Measurements from ENCODE around the gene ARHGEF10L.

ARHGEF10L gene

DNA sequence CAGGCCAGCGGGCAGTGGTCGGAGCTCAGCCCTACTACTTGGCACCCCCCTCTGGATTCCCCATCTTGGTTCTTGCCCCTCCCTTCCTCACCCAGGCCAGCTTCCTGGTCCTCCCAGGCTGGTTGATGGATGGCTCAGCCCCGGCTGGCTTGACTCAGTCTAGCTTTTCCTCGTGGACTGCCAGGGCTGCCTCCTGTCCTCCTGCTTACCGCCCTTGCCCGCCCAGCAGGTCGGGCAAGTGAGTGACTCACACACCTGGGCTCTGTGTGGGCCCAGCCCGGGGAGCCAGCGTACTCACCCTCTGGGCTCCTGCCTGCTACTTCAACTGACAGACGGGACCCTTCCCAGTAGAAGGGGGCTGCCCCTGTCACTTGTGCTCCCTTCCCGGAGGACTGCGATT, 19.5 kb upstream of the ARHGEF10L start:
- TF ChIP-seq, protein P1, sequence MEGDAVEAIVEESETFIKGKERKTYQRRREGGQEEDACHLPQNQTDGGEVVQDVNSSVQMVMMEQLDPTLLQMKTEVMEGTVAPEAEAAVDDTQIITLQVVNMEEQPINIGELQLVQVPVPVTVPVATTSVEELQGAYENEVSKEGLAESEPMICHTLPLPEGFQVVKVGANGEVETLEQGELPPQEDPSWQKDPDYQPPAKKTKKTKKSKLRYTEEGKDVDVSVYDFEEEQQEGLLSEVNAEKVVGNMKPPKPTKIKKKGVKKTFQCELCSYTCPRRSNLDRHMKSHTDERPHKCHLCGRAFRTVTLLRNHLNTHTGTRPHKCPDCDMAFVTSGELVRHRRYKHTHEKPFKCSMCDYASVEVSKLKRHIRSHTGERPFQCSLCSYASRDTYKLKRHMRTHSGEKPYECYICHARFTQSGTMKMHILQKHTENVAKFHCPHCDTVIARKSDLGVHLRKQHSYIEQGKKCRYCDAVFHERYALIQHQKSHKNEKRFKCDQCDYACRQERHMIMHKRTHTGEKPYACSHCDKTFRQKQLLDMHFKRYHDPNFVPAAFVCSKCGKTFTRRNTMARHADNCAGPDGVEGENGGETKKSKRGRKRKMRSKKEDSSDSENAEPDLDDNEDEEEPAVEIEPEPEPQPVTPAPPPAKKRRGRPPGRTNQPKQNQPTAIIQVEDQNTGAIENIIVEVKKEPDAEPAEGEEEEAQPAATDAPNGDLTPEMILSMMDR (IDR thresholded peaks at IDR 0.05) = no peak
- Histone ChIP-seq H3K27me3 (peaks cover 74% of the 10 kb centered on the region), H3K36me3 (no peaks in the 10 kb centered on the region), H3K4me1 (ENCODE audit: control insufficient read depth in 1 of 2, insufficient read depth in 1 of 2, low read depth in 1 of 2, low read length in 1 of 2) (no peaks in the 10 kb centered on the region), H3K27ac (no peak overlapping the region), H3K9me3 (no peaks in the 10 kb centered on the region), H3K4me3 (ENCODE audit: low read depth in 1 of 2, low read length in 1 of 2) (no peak overlapping the region)

DNA sequence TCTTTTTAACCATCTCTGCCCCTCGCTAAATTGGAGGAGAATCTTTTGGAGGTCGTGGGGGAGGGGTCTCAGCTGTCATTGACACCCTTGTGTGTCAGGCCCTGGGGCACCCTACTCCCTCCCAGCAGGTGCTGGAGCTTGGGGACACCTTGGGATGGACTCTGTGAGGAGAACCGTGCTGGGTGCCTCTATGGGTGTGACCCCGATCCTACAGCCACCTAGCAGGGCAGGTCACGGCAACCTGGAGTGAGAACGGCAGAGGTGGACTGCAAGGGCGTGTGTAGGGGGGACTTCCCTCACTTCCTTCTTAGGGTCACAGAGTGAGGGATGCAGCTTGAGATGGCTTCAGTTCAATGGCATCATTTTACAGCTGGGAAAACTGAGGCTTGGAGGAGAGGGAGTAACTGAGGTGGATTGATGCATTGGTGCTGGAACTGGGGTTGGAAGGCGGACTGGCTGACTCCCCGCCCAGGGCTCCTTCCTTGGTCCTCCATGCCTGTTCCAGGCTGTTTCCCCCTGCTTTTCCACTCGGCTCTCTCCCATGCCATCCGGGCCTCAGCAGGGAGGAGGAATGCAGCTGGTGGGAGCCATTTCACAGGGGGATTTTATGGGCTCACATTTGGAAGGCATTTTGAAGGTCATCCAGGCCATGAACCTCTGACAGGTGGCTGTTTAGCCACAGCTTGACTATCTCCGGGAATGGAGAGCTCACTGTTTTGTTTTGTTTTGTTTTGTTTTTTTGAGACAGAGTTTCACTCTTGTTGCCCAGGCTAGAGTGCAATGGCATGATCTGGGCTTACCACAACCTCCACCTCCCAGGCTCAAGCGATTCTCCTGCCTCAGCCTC, 18.8 kb upstream of the ARHGEF10L start:
- peaks cover 77% of the 10 kb centered on the region for H3K27me3 ChIP-seq
- no peak overlapping the region for H3K27ac ChIP-seq
- H3K4me1 ChIP-seq (ENCODE audit: control insufficient read depth in 1 of 2, insufficient read depth in 1 of 2, low read depth in 1 of 2, low read length in 1 of 2) = no peaks in the 10 kb centered on the region
- H3K4me3 ChIP-seq (ENCODE audit: low read depth in 1 of 2, low read length in 1 of 2) = no peak overlapping the region
- no peaks in the 10 kb centered on the region for H3K36me3 ChIP-seq
- no peaks in the 10 kb centered on the region for H3K9me3 ChIP-seq
- TF ChIP-seq, protein P1 (IDR thresholded peaks at IDR 0.05) = no peak

DNA sequence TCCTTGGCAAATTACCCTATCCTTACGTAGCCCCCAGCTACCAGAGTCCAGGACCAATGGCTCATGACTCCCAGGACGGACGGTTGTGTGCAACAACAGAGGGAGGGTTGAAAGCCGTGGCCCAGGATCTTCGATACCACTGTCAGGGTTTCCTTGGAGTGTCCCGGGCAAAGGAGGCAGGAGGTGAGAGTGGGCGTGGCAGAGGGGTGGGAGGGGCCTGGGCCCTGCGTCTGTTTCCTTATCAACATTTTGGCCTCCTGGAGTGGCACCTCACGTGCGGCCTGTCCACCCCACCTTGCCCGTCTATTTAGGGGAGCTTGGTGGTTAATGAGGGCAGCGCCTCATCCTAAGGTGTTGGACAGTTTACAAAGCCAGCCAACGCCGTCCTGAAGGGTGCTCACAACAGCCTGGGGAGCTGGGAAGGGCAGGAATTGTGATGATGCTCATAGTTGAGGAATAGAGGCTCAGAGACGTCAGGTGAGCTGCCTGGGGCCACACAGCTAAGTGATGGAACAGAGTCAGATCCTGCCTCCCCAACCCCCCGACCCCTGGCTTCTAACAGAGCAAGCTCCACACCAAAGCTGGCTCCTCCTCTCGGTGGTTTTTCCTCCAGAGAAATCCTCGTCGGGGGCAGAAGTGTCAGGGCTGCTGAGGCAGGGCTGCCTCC, 17.4 kb upstream of the ARHGEF10L start:
- TF ChIP-seq, protein P1 (IDR thresholded peaks at IDR 0.05) = no peak
- H3K4me1 ChIP-seq (ENCODE audit: control insufficient read depth in 1 of 2, insufficient read depth in 1 of 2, low read depth in 1 of 2, low read length in 1 of 2) = no peaks in the 10 kb centered on the region
- no peaks in the 10 kb centered on the region for H3K9me3 ChIP-seq
- H3K36me3 ChIP-seq = no peaks in the 10 kb centered on the region
- H3K4me3 ChIP-seq (ENCODE audit: low read depth in 1 of 2, low read length in 1 of 2) = no peak overlapping the region
- H3K27me3 ChIP-seq = peaks cover 73% of the 10 kb centered on the region
- H3K27ac ChIP-seq = no peak overlapping the region

DNA sequence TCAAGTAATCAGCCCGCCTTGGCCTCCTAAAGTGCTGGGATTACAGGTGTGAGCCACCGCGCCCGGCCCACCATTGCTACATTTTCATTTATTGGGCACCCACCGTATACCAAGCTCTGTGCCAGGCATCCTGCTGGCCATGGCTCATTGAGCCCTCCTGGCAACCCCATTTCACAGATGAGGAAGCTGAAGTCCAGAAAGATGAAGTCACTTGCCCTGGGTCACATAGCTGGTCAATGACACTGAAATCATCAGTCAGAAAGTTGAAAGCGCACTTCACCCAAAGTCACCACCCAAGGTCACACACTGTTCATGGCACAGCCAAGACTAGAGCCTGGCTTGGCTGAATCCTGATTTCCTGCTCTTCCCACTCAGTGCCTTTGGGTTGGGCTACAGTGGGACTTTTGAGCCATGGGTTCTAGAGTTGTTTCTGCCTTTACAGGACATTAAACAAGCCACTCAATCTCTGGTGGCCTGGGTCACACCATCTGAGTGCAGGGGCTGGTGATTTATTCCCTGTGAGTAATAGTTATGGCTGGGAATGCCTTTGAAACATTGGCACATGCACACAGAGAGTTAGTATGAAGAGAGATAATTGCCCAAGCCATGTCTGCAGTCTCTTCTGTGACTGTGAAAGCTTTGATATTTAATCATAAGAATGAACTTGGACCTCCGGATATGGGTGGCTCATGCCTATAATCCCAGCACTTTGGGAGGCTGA, 16.0 kb upstream of the ARHGEF10L start:
- H3K36me3 ChIP-seq = no peaks in the 10 kb centered on the region
- no peak overlapping the region for H3K4me3 ChIP-seq (ENCODE audit: low read depth in 1 of 2, low read length in 1 of 2)
- H3K27me3 ChIP-seq = peaks cover 69% of the 10 kb centered on the region
- TF ChIP-seq, protein P1 (IDR thresholded peaks at IDR 0.05) = no peak
- H3K27ac ChIP-seq = no peak overlapping the region
- H3K4me1 ChIP-seq (ENCODE audit: control insufficient read depth in 1 of 2, insufficient read depth in 1 of 2, low read depth in 1 of 2, low read length in 1 of 2) = no peaks in the 10 kb centered on the region
- no peaks in the 10 kb centered on the region for H3K9me3 ChIP-seq

DNA sequence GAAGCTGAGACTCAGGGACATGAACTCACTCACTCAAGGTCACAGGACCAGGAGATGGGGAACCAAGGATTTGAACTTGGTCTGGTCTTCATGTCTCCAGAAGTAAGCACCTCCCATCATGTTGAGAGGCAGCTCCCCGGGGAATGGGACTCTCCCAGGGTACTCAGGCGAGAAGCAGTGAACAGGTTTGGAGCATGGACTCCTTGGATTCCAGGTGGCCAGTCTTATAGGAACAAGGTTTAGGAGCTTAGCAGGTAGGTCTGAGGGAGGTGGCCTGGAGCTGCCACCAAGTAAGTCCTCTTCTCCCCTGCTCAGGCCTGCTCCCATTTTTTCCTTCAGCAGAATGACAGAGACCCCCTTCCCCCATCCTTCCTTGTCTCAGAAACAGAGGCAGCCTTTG, 14.9 kb upstream of the ARHGEF10L start:
- Histone ChIP-seq H3K27me3 (peaks cover 80% of the 10 kb centered on the region), H3K27ac (no peak overlapping the region), H3K9me3 (no peaks in the 10 kb centered on the region), H3K4me3 (ENCODE audit: low read depth in 1 of 2, low read length in 1 of 2) (no peak overlapping the region), H3K36me3 (no peaks in the 10 kb centered on the region), H3K4me1 (ENCODE audit: control insufficient read depth in 1 of 2, insufficient read depth in 1 of 2, low read depth in 1 of 2, low read length in 1 of 2) (no peaks in the 10 kb centered on the region)
- TF ChIP-seq, protein P1 (IDR thresholded peaks at IDR 0.05) = no peak
